ENCODE measurements around the gene CCDC88B. TPM values are rescaled to one million over a fixed set of nuclear protein-coding genes. Genes with fewer than 3 reads are reported as not detected.
A peak's percentile ranks its signal among the peaks of the same experiment; 100 is the strongest.

Gene CCDC88B
- total RNA-seq, 1 experiment from 2014 or later, result 11.2 TPM

DNA sequence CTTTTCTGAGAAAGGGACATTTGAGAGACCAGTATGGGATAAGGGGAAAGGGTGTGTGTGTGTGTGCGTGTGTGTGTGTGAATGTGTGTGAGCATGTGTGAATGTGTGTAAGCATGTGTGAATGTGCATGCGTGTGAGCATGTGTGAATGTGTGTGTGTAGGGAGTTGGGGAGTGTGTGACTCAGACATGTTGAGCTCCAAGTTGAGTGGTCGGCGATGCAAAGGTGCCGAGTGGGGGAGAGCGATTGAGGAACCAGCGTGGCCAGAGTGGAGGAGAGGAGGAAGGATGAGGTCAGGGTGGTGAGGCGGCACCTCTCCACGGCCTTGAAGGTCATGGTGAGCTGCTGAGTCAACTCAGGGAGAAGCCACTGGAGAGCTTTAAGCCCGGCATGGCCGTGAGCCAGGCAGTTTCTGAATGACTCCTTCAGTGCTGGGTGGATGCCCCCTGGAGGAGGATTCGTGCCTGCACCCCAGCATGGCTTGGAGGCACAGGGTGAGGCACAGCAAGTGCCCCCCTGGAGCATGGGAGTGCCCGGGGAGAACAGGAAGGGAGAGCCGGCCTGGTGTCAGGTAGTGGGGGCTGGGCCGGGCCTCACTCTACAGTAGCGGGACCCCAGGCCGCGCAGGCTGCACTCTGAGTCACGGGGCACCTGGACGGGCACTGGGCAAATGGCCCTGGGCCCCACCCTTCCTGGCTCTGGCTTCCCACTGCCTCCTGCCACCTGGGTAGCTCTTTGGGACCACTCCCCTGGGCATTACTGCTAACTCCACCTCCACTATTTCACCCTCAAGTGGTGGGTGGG lies 8.2 kb upstream of the CCDC88B start:
- H2AFZ ChIP-seq (ENCODE audit: low read length), result no peak overlapping the region
- H3K14ac ChIP-seq (ENCODE audit: insufficient read depth, low read length), result no peak overlapping the region
- H3K79me1 ChIP-seq (ENCODE audit: insufficient read depth, low read depth, low read length, poor library complexity, severe bottlenecking), result no peaks in the 10 kb centered on the region
- no peaks in the 10 kb centered on the region for H3K79me2 ChIP-seq (ENCODE audit: insufficient read depth, low read length)
- 100% methylated on average over 1 of the region's 20 CpGs for WGBS (ENCODE audit: extremely low coverage, insufficient read length, low lambda C conversion rate)
- H3K27me3 ChIP-seq (ENCODE audit: insufficient read depth, low read length), result no peaks in the 10 kb centered on the region
- no peak overlapping the region for H3K23ac ChIP-seq (ENCODE audit: insufficient read length, low read depth, low read length)
- no peak overlapping the region for H2BK120ac ChIP-seq (ENCODE audit: low read depth, low read length, poor library complexity, severe bottlenecking)
- no peak overlapping the region for H2BK15ac ChIP-seq (ENCODE audit: low read depth, low read length)
- peak; percentile 62 for TF ChIP-seq CTCF (conservative IDR thresholded peaks at IDR 0.05)
- no peak overlapping the region for H4K8ac ChIP-seq (replicated peaks; ENCODE audit: insufficient read length, low read depth, low read length)
- no peaks in the 10 kb centered on the region for H3K9me3 Mint-ChIP-seq
- no peak overlapping the region for H2BK20ac ChIP-seq (ENCODE audit: low read depth, low read length, poor library complexity, severe bottlenecking)
- H3K9me3 ChIP-seq (ENCODE audit: control insufficient read depth, low read depth, low read length), result no peaks in the 10 kb centered on the region
- peak; percentile 73 for DNase-seq
- H3T11ph ChIP-seq (ENCODE audit: low read length), result no peak overlapping the region
- no peaks in the 10 kb centered on the region for H4K20me1 ChIP-seq (ENCODE audit: control insufficient read depth, insufficient read depth, insufficient read length)
- H3K27ac Mint-ChIP-seq, result peak overlapping the region in 2 of 3 experiments; percentile 4 to 25; a peak in 3 of 7 replicates
- peaks cover 2% of the 10 kb centered on the region; the same call in 1 of the 2 replicates for H3K4me1 ChIP-seq (ENCODE audit: insufficient read depth, low read length)
- H2AK5ac ChIP-seq (ENCODE audit: insufficient read length, low read length), result no peak overlapping the region
- H4K5ac ChIP-seq (ENCODE audit: insufficient read length, low read depth, low read length), result no peak overlapping the region
- peaks cover 5% of the 10 kb centered on the region for H3K27me3 Mint-ChIP-seq (ENCODE audit: low read depth)
- no peak overlapping the region for H3K4me3 Mint-ChIP-seq
- H2BK5ac ChIP-seq (ENCODE audit: insufficient read length, low read length), result no peak overlapping the region
- no peak overlapping the region for H3K56ac ChIP-seq (ENCODE audit: insufficient read length, low read depth, low read length)
- H3K4me2 ChIP-seq (ENCODE audit: insufficient read depth, insufficient read length, low read length), result no peak overlapping the region
- H2BK12ac ChIP-seq (ENCODE audit: insufficient read length, low read depth, low read length), result no peak overlapping the region
- no peaks in the 10 kb centered on the region for H3K23me2 ChIP-seq (ENCODE audit: insufficient read length, low read depth, low read length, poor library complexity, severe bottlenecking)
- no peak overlapping the region for H3K9ac ChIP-seq (ENCODE audit: extremely low read depth, insufficient read length, low read length)
- no peaks in the 10 kb centered on the region for H3K36me3 Mint-ChIP-seq (ENCODE audit: insufficient read depth in 1 of 3, low read depth in 3 of 3)
- no peak overlapping the region for H3K27ac ChIP-seq (ENCODE audit: insufficient read length, low read depth, low read length)
- peaks cover 12 to 15% of the 10 kb centered on the region in 2 experiments for H3K4me1 Mint-ChIP-seq
- no peak overlapping the region for H4K91ac ChIP-seq (ENCODE audit: insufficient read length, low read depth, low read length)
- H3K18ac ChIP-seq (ENCODE audit: insufficient read length, low read depth, low read length), result no peak overlapping the region
- no peak overlapping the region for H3K4ac ChIP-seq (ENCODE audit: low read depth, low read length)

Data from H9 (cell line).